Endodermal cell (in vitro differentiated cells): ENCODE measurements around the gene BRPF3. TPM values are rescaled to one million over a fixed set of nuclear protein-coding genes. Genes with fewer than 3 reads are reported as not detected.
A peak's percentile ranks its signal among the peaks of the same experiment; 100 is the strongest.

Experiments
- DNase-seq: peaks from one replicate; pipeline ENCODE4 v3.0.0-alpha.2; 2017
- H3K27ac ChIP-seq: 2 replicates; pipeline ENCODE4 v1.5.1; 2013; ENCODE audit warnings: mild to moderate bottlenecking, low read depth, low read length, moderate library complexity
- H3K27me3 ChIP-seq: 2 replicates; pipeline ENCODE4 v1.6.1; 2013; ENCODE audit warnings: mild to moderate bottlenecking, low read length, moderate library complexity; ENCODE audit not compliant: insufficient read depth, control insufficient read depth, poor library complexity, severe bottlenecking
- H3K36me3 ChIP-seq: 2 replicates; pipeline ENCODE4 v1.7.0; 2013; ENCODE audit warnings: mild to moderate bottlenecking, low read length, moderate library complexity; ENCODE audit not compliant: control insufficient read depth, insufficient read depth
- H3K4me1 ChIP-seq: one replicate; pipeline ENCODE4 v1.7.0; 2013; ENCODE audit warnings: low read length; ENCODE audit not compliant: control insufficient read depth, insufficient read depth
- H3K4me3 ChIP-seq: 2 replicates; pipeline ENCODE4 v1.5.1; 2013; ENCODE audit warnings: mild to moderate bottlenecking, low read length, moderate library complexity
- H3K9ac ChIP-seq: 2 replicates; pipeline ENCODE4 v1.6.1; 2013; ENCODE audit warnings: mild to moderate bottlenecking, low read length, moderate library complexity; ENCODE audit not compliant: poor library complexity, severe bottlenecking; ENCODE audit errors: extremely low read depth
- H3K9me3 ChIP-seq: 2 replicates; pipeline ENCODE4 v1.6.1; 2013; ENCODE audit warnings: mild to moderate bottlenecking, low read length, moderate library complexity; ENCODE audit not compliant: control insufficient read depth
- H3K27ac Mint-ChIP-seq: 2 replicates; pipeline ENCODE4 v1.8.0; 2020; ENCODE audit warnings: mixed read lengths
- H3K27me3 Mint-ChIP-seq: 2 replicates; pipeline ENCODE4 v1.8.0; 2021; ENCODE audit warnings: mild to moderate bottlenecking, mixed read lengths; ENCODE audit not compliant: insufficient read depth
- H3K36me3 Mint-ChIP-seq: 2 replicates; pipeline ENCODE4 v1.8.0; 2020; ENCODE audit warnings: low read depth, mixed read lengths
- H3K4me1 Mint-ChIP-seq: 2 replicates; pipeline ENCODE4 v1.8.0; 2020; ENCODE audit warnings: mixed read lengths
- H3K4me3 Mint-ChIP-seq: 2 replicates; pipeline ENCODE4 v1.8.0; 2020; ENCODE audit warnings: mild to moderate bottlenecking, moderate library complexity, mixed read lengths
- H3K9me3 Mint-ChIP-seq: 2 replicates; pipeline ENCODE4 v1.8.0; 2020; ENCODE audit warnings: mild to moderate bottlenecking, mixed read lengths
- WGBS, 2 experiments: methylation state at CpG; one replicate each; pipeline versions ENCODE4 v1.1.5 to v1.1.7; 2013; ENCODE audit warnings: missing lambda C conversion rate in 2 of 2, mixed read lengths in 1 of 2; ENCODE audit not compliant: insufficient coverage in 1 of 2, insufficient read length in 1 of 2; 5-methylcytosine and 5-hydroxymethylcytosine counted together
- total RNA-seq, 2 donors: library from RNA; stranded (reverse); fragmentation: NEBNext Ultra II Directional in 1 of 2; extraction: Animal tissue kit (Norgen Biotek cat#: 25700) in 1 of 2; gene quantifications; 2 replicates in 1 of 2; 3 replicates in 1 of 2; pipeline ENCODE4 v1.2.1, GENCODE V29; 2021
- TF ChIP-seq, protein P1 (sequence below): fragments of 200-600 bp; sonication (generic); conservative IDR thresholded peaks from 2 replicates; pipeline ENCODE4 v1.5.0; 2021; ENCODE audit warnings: antibody characterized with exemption, mild to moderate bottlenecking

BRPF3 gene
- total RNA-seq, 2 donors from 2014 or later, result 30.4 to 46.8 TPM

GRCh38 chr6:36197739-36198221, 1.2 kb downstream of the BRPF3 start:
- peak overlapping the region; percentile 93 for H3K27ac Mint-ChIP-seq
- peak overlapping the region; percentile 78 for H3K9ac ChIP-seq
- peaks cover 7% of the 10 kb centered on the region for H3K4me1 Mint-ChIP-seq
- peak overlapping the region; percentile 84 for H3K4me3 ChIP-seq
- H3K4me1 ChIP-seq, result peaks cover 3% of the 10 kb centered on the region
- H3K36me3 Mint-ChIP-seq, result peaks cover 40% of the 10 kb centered on the region
- TF ChIP-seq, protein P1, sequence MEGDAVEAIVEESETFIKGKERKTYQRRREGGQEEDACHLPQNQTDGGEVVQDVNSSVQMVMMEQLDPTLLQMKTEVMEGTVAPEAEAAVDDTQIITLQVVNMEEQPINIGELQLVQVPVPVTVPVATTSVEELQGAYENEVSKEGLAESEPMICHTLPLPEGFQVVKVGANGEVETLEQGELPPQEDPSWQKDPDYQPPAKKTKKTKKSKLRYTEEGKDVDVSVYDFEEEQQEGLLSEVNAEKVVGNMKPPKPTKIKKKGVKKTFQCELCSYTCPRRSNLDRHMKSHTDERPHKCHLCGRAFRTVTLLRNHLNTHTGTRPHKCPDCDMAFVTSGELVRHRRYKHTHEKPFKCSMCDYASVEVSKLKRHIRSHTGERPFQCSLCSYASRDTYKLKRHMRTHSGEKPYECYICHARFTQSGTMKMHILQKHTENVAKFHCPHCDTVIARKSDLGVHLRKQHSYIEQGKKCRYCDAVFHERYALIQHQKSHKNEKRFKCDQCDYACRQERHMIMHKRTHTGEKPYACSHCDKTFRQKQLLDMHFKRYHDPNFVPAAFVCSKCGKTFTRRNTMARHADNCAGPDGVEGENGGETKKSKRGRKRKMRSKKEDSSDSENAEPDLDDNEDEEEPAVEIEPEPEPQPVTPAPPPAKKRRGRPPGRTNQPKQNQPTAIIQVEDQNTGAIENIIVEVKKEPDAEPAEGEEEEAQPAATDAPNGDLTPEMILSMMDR, result no peak
- H3K27me3 Mint-ChIP-seq, result no peaks in the 10 kb centered on the region
- no peaks in the 10 kb centered on the region for H3K9me3 ChIP-seq
- H3K9me3 Mint-ChIP-seq, result no peaks in the 10 kb centered on the region
- H3K4me3 Mint-ChIP-seq, result peak overlapping the region; percentile 73
- H3K27me3 ChIP-seq, result no peaks in the 10 kb centered on the region
- H3K36me3 ChIP-seq, result peaks cover 43% of the 10 kb centered on the region
- peak overlapping the region; percentile 45 for H3K27ac ChIP-seq
- no peak for DNase-seq
- WGBS, 2 experiments, result 74 to 94% methylated on average over 2 to 17 of the region's 17 CpGs

DNA sequence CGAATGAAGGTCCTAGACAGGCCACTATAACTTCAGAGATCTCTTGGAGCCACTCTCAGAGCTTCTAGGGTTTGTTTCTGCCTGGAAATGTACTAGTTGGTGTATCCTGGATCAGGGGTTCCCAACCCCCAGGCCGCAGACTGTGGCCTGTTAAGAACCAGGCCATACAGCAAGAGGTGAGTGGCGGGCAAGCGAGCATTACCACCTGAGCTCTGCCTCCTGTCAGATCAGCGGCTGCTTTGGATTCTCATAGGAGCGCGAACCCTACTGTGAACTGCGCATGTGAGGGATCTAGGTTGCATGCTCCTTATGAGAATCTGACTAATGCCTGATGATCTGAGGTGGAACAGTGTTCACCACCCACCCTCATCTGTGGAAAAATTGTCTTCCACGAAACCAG, 2.4 kb downstream of the BRPF3 start:
- Histone ChIP-seq H3K4me1 (peaks cover 3% of the 10 kb centered on the region), H3K27ac (no peak overlapping the region), H3K9me3 (no peaks in the 10 kb centered on the region), H3K27me3 (no peaks in the 10 kb centered on the region), H3K4me3 (no peak overlapping the region), H3K36me3 (peaks cover 55% of the 10 kb centered on the region), H3K9ac (no peak overlapping the region)
- WGBS, 2 experiments, result 83 to 97% methylated on average over 5 to 9 of the region's 9 CpGs
- Mint-ChIP-seq H3K27me3 (no peaks in the 10 kb centered on the region), H3K9me3 (no peaks in the 10 kb centered on the region), H3K27ac (no peak overlapping the region), H3K4me1 (peaks cover 9% of the 10 kb centered on the region), H3K4me3 (no peak overlapping the region), H3K36me3 (peaks cover 48% of the 10 kb centered on the region)
- TF ChIP-seq, protein P1, result no peak
- DNase-seq, result no peak

DNA sequence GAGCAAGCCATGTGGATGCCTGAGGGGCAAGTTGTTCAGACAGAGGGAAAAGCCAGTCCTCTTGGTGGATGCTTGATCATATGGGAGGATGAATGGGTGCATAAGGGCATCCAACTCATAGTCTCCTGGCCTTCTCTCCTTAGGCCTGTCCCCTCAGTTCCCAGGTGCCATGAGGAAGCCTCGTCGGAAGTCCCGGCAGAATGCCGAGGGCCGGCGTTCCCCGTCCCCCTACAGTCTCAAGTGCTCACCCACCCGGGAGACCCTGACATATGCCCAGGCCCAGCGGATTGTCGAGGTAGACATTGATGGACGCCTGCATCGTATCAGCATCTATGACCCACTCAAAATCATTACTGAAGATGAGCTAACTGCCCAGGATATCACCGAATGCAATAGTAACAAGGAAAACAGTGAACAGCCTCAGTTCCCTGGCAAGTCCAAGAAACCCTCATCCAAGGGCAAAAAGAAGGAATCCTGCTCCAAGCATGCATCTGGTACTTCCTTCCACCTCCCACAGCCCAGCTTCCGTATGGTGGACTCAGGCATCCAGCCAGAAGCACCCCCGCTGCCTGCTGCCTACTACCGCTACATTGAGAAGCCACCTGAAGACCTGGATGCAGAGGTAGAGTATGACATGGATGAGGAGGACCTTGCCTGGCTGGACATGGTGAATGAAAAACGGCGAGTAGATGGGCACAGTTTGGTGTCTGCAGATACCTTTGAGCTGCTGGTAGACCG, 3.8 kb downstream of the BRPF3 start:
- TF ChIP-seq, protein P1, result no peak
- Histone ChIP-seq H3K9me3 (no peaks in the 10 kb centered on the region), H3K4me3 (no peak overlapping the region), H3K36me3 (peaks cover 69% of the 10 kb centered on the region), H3K4me1 (peaks cover 3% of the 10 kb centered on the region), H3K27me3 (no peaks in the 10 kb centered on the region), H3K9ac (no peak overlapping the region), H3K27ac (no peak overlapping the region)
- WGBS, 2 experiments, result 91 to 96% methylated on average over 16 to 19 of the region's 19 CpGs
- DNase-seq, result no peak
- Mint-ChIP-seq H3K27me3 (no peaks in the 10 kb centered on the region), H3K27ac (no peak overlapping the region), H3K36me3 (peaks cover 55% of the 10 kb centered on the region), H3K9me3 (no peaks in the 10 kb centered on the region), H3K4me3 (no peak overlapping the region), H3K4me1 (peaks cover 9% of the 10 kb centered on the region)
